B cell (primary cell): ENCODE measurements around the gene CDHR1.

Experiments used
- EZH2 ChIP-seq: IDR thresholded peaks from 2 replicates; pipeline ENCODE4 v1.6.1; 2012; ENCODE audit warnings: borderline replicate concordance, low read depth, mild to moderate bottlenecking, moderate library complexity, low read length; ENCODE audit not compliant: insufficient read depth, poor library complexity, severe bottlenecking
- TF ChIP-seq, protein P1 (sequence below): fragments of 200-600 bp; IDR thresholded peaks from one replicate; pipeline ENCODE4 v1.8.0; 2022; ENCODE audit warnings: antibody characterized with exemption, mild to moderate bottlenecking

DNA sequence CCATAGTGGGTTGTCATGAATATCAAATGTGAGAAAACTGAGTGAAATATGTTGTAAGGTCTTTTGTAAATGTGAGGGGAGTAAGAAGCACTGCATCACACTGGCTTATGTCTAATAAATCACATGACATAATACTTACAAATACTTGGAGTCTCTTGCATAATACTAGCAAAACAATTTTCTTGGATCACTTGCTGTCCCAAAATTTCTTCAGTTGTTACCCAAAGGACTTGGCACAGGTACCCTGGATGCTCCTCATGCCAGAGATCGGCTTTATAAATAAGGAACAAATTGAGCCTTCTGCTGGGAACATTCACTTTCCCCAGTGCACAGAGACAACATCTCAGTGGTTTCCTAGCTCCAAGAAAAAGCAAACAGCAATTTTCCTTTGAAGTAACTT is 36.0 kb downstream of the CDHR1 start:
- TF ChIP-seq, protein P1, sequence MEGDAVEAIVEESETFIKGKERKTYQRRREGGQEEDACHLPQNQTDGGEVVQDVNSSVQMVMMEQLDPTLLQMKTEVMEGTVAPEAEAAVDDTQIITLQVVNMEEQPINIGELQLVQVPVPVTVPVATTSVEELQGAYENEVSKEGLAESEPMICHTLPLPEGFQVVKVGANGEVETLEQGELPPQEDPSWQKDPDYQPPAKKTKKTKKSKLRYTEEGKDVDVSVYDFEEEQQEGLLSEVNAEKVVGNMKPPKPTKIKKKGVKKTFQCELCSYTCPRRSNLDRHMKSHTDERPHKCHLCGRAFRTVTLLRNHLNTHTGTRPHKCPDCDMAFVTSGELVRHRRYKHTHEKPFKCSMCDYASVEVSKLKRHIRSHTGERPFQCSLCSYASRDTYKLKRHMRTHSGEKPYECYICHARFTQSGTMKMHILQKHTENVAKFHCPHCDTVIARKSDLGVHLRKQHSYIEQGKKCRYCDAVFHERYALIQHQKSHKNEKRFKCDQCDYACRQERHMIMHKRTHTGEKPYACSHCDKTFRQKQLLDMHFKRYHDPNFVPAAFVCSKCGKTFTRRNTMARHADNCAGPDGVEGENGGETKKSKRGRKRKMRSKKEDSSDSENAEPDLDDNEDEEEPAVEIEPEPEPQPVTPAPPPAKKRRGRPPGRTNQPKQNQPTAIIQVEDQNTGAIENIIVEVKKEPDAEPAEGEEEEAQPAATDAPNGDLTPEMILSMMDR: no peak
- TF ChIP-seq EZH2: no peak
